Tibial nerve (tissue), 4 donors: ENCODE measurements around the gene BICRAL.

Experiments
- EP300 ChIP-seq, 2 donors: sonication (generic); formaldehyde crosslinking; IDR thresholded peaks; one replicate each; pipeline ENCODE4 v1.6.1; 2017; ENCODE audit warnings: antibody characterized with exemption in 2 of 2, mild to moderate bottlenecking in 1 of 2
- POLR2A ChIP-seq, 2 donors: fragments of 450-650 bp; IDR thresholded peaks; one replicate each; pipeline ENCODE4 v1.6.1; 2017; ENCODE audit warnings: antibody characterized with exemption in 2 of 2, mild to moderate bottlenecking in 2 of 2, moderate library complexity in 2 of 2
- TF ChIP-seq, protein P1 (sequence below), 5 experiments: fragments of 200-600 bp in 3 of 5; fragments of 450-650 bp in 2 of 5; sonication (generic) in 3 of 5; IDR thresholded peaks; one replicate each; pipeline ENCODE4 v1.5.1; 2016 to 2019; ENCODE audit warnings: antibody characterized with exemption in 5 of 5, mild to moderate bottlenecking in 3 of 5, moderate library complexity in 2 of 5

DNA sequence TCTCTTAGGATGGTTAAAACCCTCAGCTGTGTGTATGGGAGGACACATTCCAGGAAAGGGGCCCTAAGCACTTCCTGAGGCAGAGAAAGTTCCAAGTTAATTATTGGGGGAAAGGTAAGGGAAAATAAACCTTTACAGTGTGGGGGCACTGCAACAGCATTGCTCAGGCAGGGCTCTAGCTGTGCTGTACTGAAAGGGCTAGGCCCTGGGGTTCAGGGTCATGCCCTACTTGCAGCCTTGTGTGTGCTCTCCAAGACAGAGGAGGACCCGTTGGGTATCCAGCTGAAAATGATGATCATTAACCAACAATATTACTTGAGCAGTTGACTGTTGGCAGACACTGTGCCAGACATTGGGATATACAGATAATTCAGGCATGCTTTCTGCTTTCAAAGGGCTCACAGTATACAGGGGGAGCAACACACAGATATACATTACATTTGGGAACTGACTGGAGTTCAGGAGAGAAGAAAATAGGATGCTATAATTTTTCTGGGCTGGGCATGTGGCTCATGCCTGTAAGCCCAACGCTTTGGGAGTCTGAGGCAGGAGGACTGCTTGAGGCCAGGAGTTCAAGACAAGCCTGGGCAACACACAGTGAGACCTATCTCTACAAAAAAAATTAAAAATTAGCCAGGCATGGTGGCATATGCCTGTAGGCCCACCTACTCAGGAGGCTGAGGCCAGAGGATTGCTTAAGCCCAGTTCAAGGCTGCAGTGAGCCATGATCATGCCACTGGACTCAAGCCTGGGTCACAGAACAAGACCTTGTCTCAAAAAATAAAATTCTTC is 88.5 kb downstream of the BICRAL start:
- TF ChIP-seq, protein P1, sequence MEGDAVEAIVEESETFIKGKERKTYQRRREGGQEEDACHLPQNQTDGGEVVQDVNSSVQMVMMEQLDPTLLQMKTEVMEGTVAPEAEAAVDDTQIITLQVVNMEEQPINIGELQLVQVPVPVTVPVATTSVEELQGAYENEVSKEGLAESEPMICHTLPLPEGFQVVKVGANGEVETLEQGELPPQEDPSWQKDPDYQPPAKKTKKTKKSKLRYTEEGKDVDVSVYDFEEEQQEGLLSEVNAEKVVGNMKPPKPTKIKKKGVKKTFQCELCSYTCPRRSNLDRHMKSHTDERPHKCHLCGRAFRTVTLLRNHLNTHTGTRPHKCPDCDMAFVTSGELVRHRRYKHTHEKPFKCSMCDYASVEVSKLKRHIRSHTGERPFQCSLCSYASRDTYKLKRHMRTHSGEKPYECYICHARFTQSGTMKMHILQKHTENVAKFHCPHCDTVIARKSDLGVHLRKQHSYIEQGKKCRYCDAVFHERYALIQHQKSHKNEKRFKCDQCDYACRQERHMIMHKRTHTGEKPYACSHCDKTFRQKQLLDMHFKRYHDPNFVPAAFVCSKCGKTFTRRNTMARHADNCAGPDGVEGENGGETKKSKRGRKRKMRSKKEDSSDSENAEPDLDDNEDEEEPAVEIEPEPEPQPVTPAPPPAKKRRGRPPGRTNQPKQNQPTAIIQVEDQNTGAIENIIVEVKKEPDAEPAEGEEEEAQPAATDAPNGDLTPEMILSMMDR (IDR thresholded peaks at IDR 0.05) = no peak
- TF ChIP-seq POLR2A (IDR thresholded peaks at IDR 0.05) (no peak), EP300 (IDR thresholded peaks at IDR 0.05) (no peak)
